H1 (cell line): ENCODE measurements around the gene SLC25A28. TPM values are rescaled to one million over a fixed set of nuclear protein-coding genes. Genes with fewer than 3 reads are reported as not detected.
"Not testable (repeated sequence)": the region's sequence is repeated elsewhere in the genome, so short reads cannot be mapped to it uniquely, and the experiment has no call there.

ENCODE experiments used
- CTCF ChIA-PET: fragments of 300-600 bp; sonication (Branson Sonifier 250); formaldehyde crosslinking; loops from one replicate; lab custom pipeline; 2021; ENCODE audit not compliant: partially characterized antibody; lab: Charles Lee
- POLR2A ChIA-PET: fragments of 300-600 bp; sonication (Branson Sonifier 250); formaldehyde crosslinking; loops from one replicate; lab custom pipeline; 2021; ENCODE audit warnings: inconsistent platforms; ENCODE audit not compliant: partially characterized antibody; lab: Charles Lee
- DNase-seq, 2 experiments: peaks; one replicate each; pipeline versions ENCODE4 v3.0.0 to v3.0.0-alpha.2; 2010 to 2022; ENCODE audit warnings: low spot score in 2 of 2, low read depth in 1 of 2, mixed read lengths in 1 of 2
- FAIRE-seq: peaks from 2 replicates; lab custom pipeline; 2011; peaks lifted over from hg19 to GRCh38; lab: Jason Lieb, UNC
- H2AFZ ChIP-seq: 2 replicates; pipeline ENCODE4 v1.8.1; 2012; ENCODE audit warnings: low read length, inconsistent platforms
- H2AK5ac ChIP-seq: 2 replicates; pipeline ENCODE4 v1.6.1; 2013; ENCODE audit warnings: low read depth, low read length
- H2BK120ac ChIP-seq: replicated peaks from 2 replicates; pipeline ENCODE3; 2013; ENCODE audit warnings: low read depth, low read length, inconsistent platforms
- H2BK12ac ChIP-seq: 2 replicates; pipeline ENCODE4 v1.6.1; 2013; ENCODE audit warnings: low read depth, low read length
- H2BK15ac ChIP-seq: 2 replicates; pipeline ENCODE4 v1.6.1; 2013; ENCODE audit warnings: low read length
- H2BK20ac ChIP-seq: 2 replicates; pipeline ENCODE4 v1.6.1; 2013; ENCODE audit warnings: low read length
- H2BK5ac ChIP-seq: 2 replicates; pipeline ENCODE4 v1.6.1; 2013; ENCODE audit warnings: low read depth, low read length
- H3K14ac ChIP-seq: 2 replicates; pipeline ENCODE4 v1.6.1; 2013; ENCODE audit warnings: inconsistent platforms; ENCODE audit not compliant: insufficient read length
- H3K18ac ChIP-seq: 2 replicates; pipeline ENCODE4 v1.6.1; 2013; ENCODE audit warnings: low read length; ENCODE audit errors: extremely low read depth
- H3K23ac ChIP-seq: 2 replicates; pipeline ENCODE4 v1.6.1; 2013; ENCODE audit warnings: inconsistent platforms; ENCODE audit not compliant: insufficient read length
- H3K23me2 ChIP-seq: 2 replicates; pipeline ENCODE4 v1.6.1; 2013; ENCODE audit warnings: low read depth, low read length
- H3K27ac ChIP-seq: 2 replicates; pipeline ENCODE4 v1.6.1; 2011; ENCODE audit warnings: low read depth, low read length, inconsistent platforms
- H3K27me3 ChIP-seq, 4 experiments: replicated peaks in 1 of 4; 1 replicate in 1 of 4; 2 replicates in 3 of 4; pipeline versions ENCODE4 v1.6.1 to v1.8.1; 2011 to 2013; ENCODE audit warnings: low read length in 3 of 4, mild to moderate bottlenecking in 3 of 4, inconsistent platforms in 2 of 4, mixed read lengths in 2 of 4, moderate library complexity in 1 of 4; ENCODE audit not compliant: control insufficient read depth in 3 of 4, insufficient read depth in 3 of 4; ENCODE audit errors: extremely low read depth in 1 of 4
- H3K36me3 ChIP-seq, 4 experiments: 2 replicates each; pipeline versions ENCODE4 v1.6.1 to v1.8.1; 2011 to 2013; ENCODE audit warnings: mild to moderate bottlenecking in 4 of 4, low read length in 3 of 4, moderate library complexity in 2 of 4, control low read depth in 1 of 4, inconsistent platforms in 1 of 4; ENCODE audit not compliant: insufficient read depth in 4 of 4, control insufficient read depth in 2 of 4
- H3K4ac ChIP-seq: replicated peaks from 2 replicates; pipeline ENCODE3; 2013; ENCODE audit warnings: low read length, low read depth, mixed read lengths, inconsistent platforms; ENCODE audit not compliant: insufficient read length
- H3K4me1 ChIP-seq, 4 experiments: replicated peaks in 1 of 4; 1 replicate in 1 of 4; 2 replicates in 3 of 4; pipeline versions ENCODE4 v1.6.1 to v1.8.1; 2011 to 2013; ENCODE audit warnings: low read length in 3 of 4, inconsistent platforms in 2 of 4, mixed read lengths in 1 of 4; ENCODE audit not compliant: insufficient read depth in 4 of 4, control insufficient read depth in 3 of 4
- H3K4me2 ChIP-seq, 2 experiments: 2 replicates each; pipeline versions ENCODE4 v1.6.1 to v1.8.1; 2011 to 2013; ENCODE audit warnings: low read depth in 2 of 2, low read length in 2 of 2, control low read depth in 1 of 2, inconsistent platforms in 1 of 2, mild to moderate bottlenecking in 1 of 2; ENCODE audit not compliant: insufficient read depth in 1 of 2
- H3K4me3 ChIP-seq, 4 experiments: fragments of 200-600, 300-600 bp in 1 of 4; sonication (generic), shearing (Covaris generic), sonication (Bioruptor Twin) in 1 of 4; 2 replicates each; pipeline versions ENCODE4 v1.5.1 to v1.8.1; 2011 to 2016; ENCODE audit warnings: low read length in 4 of 4, low read depth in 3 of 4, control low read depth in 2 of 4, inconsistent platforms in 2 of 4, mild to moderate bottlenecking in 2 of 4, mixed read lengths in 1 of 4, moderate library complexity in 1 of 4; ENCODE audit not compliant: insufficient read depth in 2 of 4; ENCODE audit errors: extremely low read depth in 1 of 4
- H3K56ac ChIP-seq: replicated peaks from 2 replicates; pipeline ENCODE3; 2013; ENCODE audit warnings: low read depth, mild to moderate bottlenecking, mixed read lengths, low read length, inconsistent platforms; ENCODE audit not compliant: insufficient read length
- H3K79me1 ChIP-seq: 2 replicates; pipeline ENCODE4 v1.6.1; 2013; ENCODE audit warnings: low read depth, low read length, control low read depth
- H3K79me2 ChIP-seq, 2 experiments: 2 replicates each; pipeline versions ENCODE4 v1.6.1 to v1.8.1; 2012 to 2013; ENCODE audit warnings: low read length in 2 of 2, mild to moderate bottlenecking in 2 of 2, inconsistent platforms in 1 of 2; ENCODE audit not compliant: insufficient read depth in 2 of 2, control insufficient read depth in 1 of 2
- H3K9ac ChIP-seq, 4 experiments: replicated peaks in 1 of 4; 1 replicate in 1 of 4; 2 replicates in 3 of 4; pipeline versions ENCODE4 v1.6.1 to v1.8.1; 2011 to 2013; ENCODE audit warnings: low read depth in 3 of 4, low read length in 3 of 4, control low read depth in 2 of 4, mild to moderate bottlenecking in 2 of 4, moderate library complexity in 2 of 4, inconsistent platforms in 1 of 4; ENCODE audit errors: extremely low read depth in 1 of 4
- H3K9me3 ChIP-seq, 2 experiments: 2 replicates each; pipeline versions ENCODE4 v1.6.1 to v1.8.1; 2012 to 2013; ENCODE audit warnings: mild to moderate bottlenecking in 2 of 2, moderate library complexity in 2 of 2, control low read depth in 1 of 2, inconsistent platforms in 1 of 2, low read depth in 1 of 2, low read length in 1 of 2, mixed read lengths in 1 of 2; ENCODE audit not compliant: insufficient read depth in 2 of 2
- H4K20me1 ChIP-seq, 2 experiments: replicated peaks in 1 of 2; 2 replicates each; pipeline versions ENCODE3 to v1.8.1; 2011 to 2013; ENCODE audit warnings: inconsistent platforms in 2 of 2, low read length in 2 of 2, mild to moderate bottlenecking in 1 of 2; ENCODE audit not compliant: insufficient read depth in 2 of 2, control insufficient read depth in 1 of 2
- H4K5ac ChIP-seq: 2 replicates; pipeline ENCODE4 v1.6.1; 2013; ENCODE audit warnings: low read length, low read depth, mixed read lengths, inconsistent platforms; ENCODE audit not compliant: insufficient read length
- H4K8ac ChIP-seq: 2 replicates; pipeline ENCODE4 v1.8.0; 2013; ENCODE audit warnings: mild to moderate bottlenecking, moderate library complexity, low read length, inconsistent platforms; ENCODE audit not compliant: insufficient read depth; ENCODE audit errors: extremely low read depth
- H4K91ac ChIP-seq: replicated peaks from 2 replicates; pipeline ENCODE3; 2013; ENCODE audit warnings: low read length, mixed read lengths, inconsistent platforms; ENCODE audit not compliant: insufficient read length
- CEBPB ChIP-seq: IDR thresholded peaks from 2 replicates; pipeline ENCODE4 v1.6.1; 2012; ENCODE audit warnings: low read depth, low read length
- WGBS, 2 experiments: shearing (Covaris generic) in 1 of 2; methylation state at CpG; one replicate each; pipeline versions ENCODE4 v1.1.6 to v1.1.7; 2013 to 2015; ENCODE audit warnings: low lambda C conversion rate in 2 of 2, mixed read lengths in 2 of 2, inconsistent platforms in 1 of 2, low coverage in 1 of 2, missing lambda C conversion rate in 1 of 2; ENCODE audit not compliant: insufficient replicate concordance in 2 of 2, insufficient coverage in 1 of 2, insufficient read length in 1 of 2; ENCODE audit errors: extremely low coverage in 1 of 2, missing lambda C conversion rate in 1 of 2; 5-methylcytosine and 5-hydroxymethylcytosine counted together
- polyA plus RNA-seq, 7 experiments: library from polyadenylated mRNA; depleted of rRNA in 3 of 7; stranded (reverse) in 5 of 7; unstranded in 2 of 7; fragments of >200 nt in 5 of 7; fragments of 200-250 nt in 2 of 7; gene quantifications; 1 replicate in 5 of 7; 2 replicates in 1 of 7; 4 replicates in 1 of 7; pipeline versions ENCODE4 v1.2.1 to v1.2.3, GENCODE V29; 2011 to 2013; ENCODE audit warnings: missing spikeins in 2 of 7, mixed read lengths in 2 of 7
- total RNA-seq: library from RNA; stranded (reverse); fragmentation: NEBNext Ultra II Directional; extraction: Animal tissue kit (Norgen Biotek cat#: 25700); gene quantifications from 2 replicates; pipeline ENCODE4 v1.2.1, GENCODE V29; 2021

The SLC25A28 gene
- total and polyA plus RNA-seq, 2 of the 8 experiments (the other 6 are each of a cell fraction or from before 2014, with no cell fraction given), result 17.2 to 18.5 TPM

GRCh38 chr10:99596708-99597107 is 23.5 kb downstream of the SLC25A28 start:
- POLR2A ChIA-PET, FAIRE-seq: not testable (repeated sequence)
- CTCF ChIA-PET, result interaction anchor here (2.3 to 9.4 kb wide), 4 partner anchors 14 to 112 kb away, joined by 10 to 83 read pairs (median 22); no protein-coding TSS in a partner anchor

More at GRCh38 chr10:99596708-99597107, 23.5 kb downstream of the SLC25A28 start:
- H3K27ac ChIP-seq, H4K91ac ChIP-seq, H3K14ac ChIP-seq, DNase-seq, H3K79me1 ChIP-seq, H3K79me2 ChIP-seq, H3K4ac ChIP-seq, H3K4me2 ChIP-seq, H2BK15ac ChIP-seq, H2AK5ac ChIP-seq, H3K36me3 ChIP-seq, H3K4me1 ChIP-seq, H4K5ac ChIP-seq, H2BK120ac ChIP-seq, H3K23me2 ChIP-seq, H4K20me1 ChIP-seq, H3K23ac ChIP-seq, H2BK5ac ChIP-seq, H3K9ac ChIP-seq, H2BK20ac ChIP-seq, H3K9me3 ChIP-seq, H4K8ac ChIP-seq, H3K56ac ChIP-seq, H3K27me3 ChIP-seq, H2AFZ ChIP-seq, H3K4me3 ChIP-seq, H2BK12ac ChIP-seq, H3K18ac ChIP-seq: not testable (repeated sequence)
- 96% methylated on average over 4 of the region's 4 CpGs; no CpG with 5 or more reads in 1 of the 2 experiments for WGBS, 2 experiments
- TF ChIP-seq CEBPB, result peak; percentile 34; the same call in 1 of the 2 replicates
